ENCODE measurements around the gene USP34. TPM values are rescaled to one million over a fixed set of nuclear protein-coding genes. Genes with fewer than 3 reads are reported as not detected.

USP34 gene
- total RNA-seq, 1 experiment from 2014 or later: 34.4 TPM

- in situ Hi-C loops (cut with HindIII; ENCODE audit: low pct_unique_long_range_greater_than_20kb, low sequenced_read_pairs): no loop called here
- no peak for DNase-seq (ENCODE audit: low read depth)
These were observed 35.6 kb downstream of the USP34 start for GRCh38 chr2:61435291-61435690.

DNA sequence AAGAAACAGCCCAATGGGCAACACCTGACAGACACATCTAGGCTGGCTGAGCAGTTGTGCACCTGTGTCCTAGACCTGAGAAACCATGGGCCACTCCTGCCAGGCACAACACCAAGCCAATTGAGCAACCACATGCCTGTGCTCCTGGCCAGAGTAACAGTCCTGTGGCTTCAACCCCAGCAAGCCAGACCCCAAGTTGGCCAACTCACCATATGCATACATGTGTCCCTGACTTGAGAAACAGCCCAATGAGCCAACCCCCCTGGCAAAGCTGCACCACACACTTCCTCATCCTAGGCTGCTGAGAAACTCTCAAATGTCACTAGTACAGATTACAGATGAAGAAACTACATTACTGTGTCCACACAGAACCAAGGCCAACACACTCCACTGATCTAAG lies 36.6 kb downstream of the USP34 start:
- DNase-seq (ENCODE audit: low read depth): no peak
- in situ Hi-C loops (cut with HindIII; ENCODE audit: low pct_unique_long_range_greater_than_20kb, low sequenced_read_pairs): no loop called here

GRCh38 chr2:61433606-61434005 lies 37.3 kb downstream of the USP34 start:
- no peak for DNase-seq (ENCODE audit: low read depth)
- in situ Hi-C loops (cut with HindIII; ENCODE audit: low pct_unique_long_range_greater_than_20kb, low sequenced_read_pairs): no loop called here

DNA sequence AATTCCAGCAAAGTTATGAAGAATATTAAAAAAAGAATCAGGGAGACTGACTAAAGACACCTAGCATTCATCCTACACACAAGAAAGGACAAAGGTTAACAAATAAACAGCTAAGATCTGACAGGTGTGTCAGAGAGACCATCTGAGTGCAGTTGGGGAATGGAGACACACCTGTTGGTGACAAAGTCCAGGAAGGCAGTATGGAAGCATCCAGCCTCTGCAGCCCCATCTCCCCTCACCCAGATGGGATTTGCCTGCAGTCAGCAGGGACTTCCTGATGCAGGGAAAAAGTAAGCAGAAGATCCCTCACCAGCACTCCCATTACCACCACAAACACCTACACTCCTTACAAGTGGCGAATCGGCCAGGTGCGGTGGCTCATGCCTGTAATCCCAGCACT lies 37.9 kb downstream of the USP34 start:
- no peak for DNase-seq (ENCODE audit: low read depth)
- in situ Hi-C loops (cut with HindIII; ENCODE audit: low pct_unique_long_range_greater_than_20kb, low sequenced_read_pairs): no loop called here

DNA sequence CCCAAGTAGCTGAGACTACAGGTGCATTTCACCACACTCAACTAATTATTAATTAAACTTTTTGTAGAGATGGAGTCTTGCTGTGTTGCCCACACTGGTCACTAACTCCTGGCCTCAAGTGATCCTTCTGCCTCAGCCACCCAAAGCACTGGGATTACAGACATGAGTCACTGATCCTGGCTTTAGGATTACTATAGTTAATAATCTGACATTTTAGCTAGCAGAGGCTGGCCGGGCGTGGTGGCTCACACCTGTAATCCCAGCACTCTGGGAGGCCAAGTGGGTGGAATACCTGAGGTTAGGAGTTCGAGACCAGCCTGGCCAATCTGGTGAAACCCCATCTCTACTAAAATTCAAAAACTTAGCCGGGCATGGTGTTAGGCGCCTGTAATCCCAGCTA lies 39.5 kb downstream of the USP34 start:
- no peak for DNase-seq (ENCODE audit: low read depth)
- in situ Hi-C loops (cut with HindIII; ENCODE audit: low pct_unique_long_range_greater_than_20kb, low sequenced_read_pairs): no loop called here

- in situ Hi-C loops (cut with HindIII; ENCODE audit: low pct_unique_long_range_greater_than_20kb, low sequenced_read_pairs): no loop called here
- DNase-seq (ENCODE audit: low read depth): peak; percentile 33
These were observed 44.5 kb downstream of the USP34 start for GRCh38 chr2:61426267-61426897.

DNA sequence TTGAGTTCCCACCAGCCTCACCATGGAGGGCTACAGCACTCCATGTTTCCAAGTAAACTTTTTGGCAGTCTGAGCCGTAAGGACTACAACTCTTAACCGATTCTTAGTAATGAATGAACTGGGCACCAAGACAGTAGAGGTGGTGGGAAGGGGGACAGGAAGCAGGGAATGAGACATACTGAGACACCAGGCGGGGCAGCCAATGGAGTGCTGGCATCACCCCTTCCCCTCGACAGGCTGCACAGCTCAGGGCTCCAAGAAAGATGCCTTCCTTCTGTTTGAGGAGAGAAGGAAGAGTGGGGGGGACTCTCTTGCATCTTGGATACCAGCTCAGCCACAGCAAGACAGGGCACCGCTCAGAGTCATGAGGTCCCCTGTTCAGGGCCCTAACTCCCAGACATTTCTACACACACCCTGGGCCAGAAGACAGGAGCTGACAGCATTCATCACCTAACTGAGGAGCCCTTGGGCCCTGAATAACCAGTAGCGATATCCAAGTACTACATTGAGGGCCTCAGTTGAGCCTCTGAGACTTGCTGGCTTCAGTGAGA lies 45.2 kb downstream of the USP34 start:
- no peak for DNase-seq (ENCODE audit: low read depth)
- in situ Hi-C loops (cut with HindIII; ENCODE audit: low pct_unique_long_range_greater_than_20kb, low sequenced_read_pairs): no loop called here

GRCh38 chr2:61423714-61424113 lies 47.2 kb downstream of the USP34 start:
- in situ Hi-C loops (cut with HindIII; ENCODE audit: low pct_unique_long_range_greater_than_20kb, low sequenced_read_pairs): no loop called here
- no peak for DNase-seq (ENCODE audit: low read depth)

DNA sequence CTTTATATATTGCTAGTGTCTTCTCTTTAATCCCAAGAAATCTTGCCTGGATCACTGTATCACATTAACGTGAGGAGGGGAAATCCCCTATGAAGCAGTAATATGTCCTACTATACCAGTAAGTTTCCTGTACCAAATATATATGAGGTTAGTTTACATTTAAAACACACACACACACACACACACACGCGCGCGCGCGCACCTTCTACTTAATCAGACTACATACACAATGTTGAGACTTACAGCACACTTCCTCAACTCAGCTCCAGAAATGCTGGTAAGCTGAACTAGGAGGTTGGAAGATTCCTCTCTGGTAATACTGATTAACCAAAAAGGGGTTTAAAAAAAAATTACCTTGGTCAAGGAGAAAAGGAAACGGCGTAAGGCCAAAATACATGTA lies 49.3 kb downstream of the USP34 start:
- DNase-seq (ENCODE audit: low read depth): no peak
- in situ Hi-C loops (cut with HindIII; ENCODE audit: low pct_unique_long_range_greater_than_20kb, low sequenced_read_pairs): no loop called here

- no peak for DNase-seq (ENCODE audit: low read depth)
- in situ Hi-C loops (cut with HindIII; ENCODE audit: low pct_unique_long_range_greater_than_20kb, low sequenced_read_pairs): no loop called here
These were observed 49.8 kb downstream of the USP34 start for GRCh38 chr2:61420991-61421544.

GRCh38 chr2:61419570-61419969 lies 51.3 kb downstream of the USP34 start:
- in situ Hi-C loops (cut with HindIII; ENCODE audit: low pct_unique_long_range_greater_than_20kb, low sequenced_read_pairs): no loop called here
- no peak for DNase-seq (ENCODE audit: low read depth)

- no peak for DNase-seq (ENCODE audit: low read depth)
- in situ Hi-C loops (cut with HindIII; ENCODE audit: low pct_unique_long_range_greater_than_20kb, low sequenced_read_pairs): no loop called here
These were observed 51.8 kb downstream of the USP34 start for GRCh38 chr2:61419129-61419528.

DNA sequence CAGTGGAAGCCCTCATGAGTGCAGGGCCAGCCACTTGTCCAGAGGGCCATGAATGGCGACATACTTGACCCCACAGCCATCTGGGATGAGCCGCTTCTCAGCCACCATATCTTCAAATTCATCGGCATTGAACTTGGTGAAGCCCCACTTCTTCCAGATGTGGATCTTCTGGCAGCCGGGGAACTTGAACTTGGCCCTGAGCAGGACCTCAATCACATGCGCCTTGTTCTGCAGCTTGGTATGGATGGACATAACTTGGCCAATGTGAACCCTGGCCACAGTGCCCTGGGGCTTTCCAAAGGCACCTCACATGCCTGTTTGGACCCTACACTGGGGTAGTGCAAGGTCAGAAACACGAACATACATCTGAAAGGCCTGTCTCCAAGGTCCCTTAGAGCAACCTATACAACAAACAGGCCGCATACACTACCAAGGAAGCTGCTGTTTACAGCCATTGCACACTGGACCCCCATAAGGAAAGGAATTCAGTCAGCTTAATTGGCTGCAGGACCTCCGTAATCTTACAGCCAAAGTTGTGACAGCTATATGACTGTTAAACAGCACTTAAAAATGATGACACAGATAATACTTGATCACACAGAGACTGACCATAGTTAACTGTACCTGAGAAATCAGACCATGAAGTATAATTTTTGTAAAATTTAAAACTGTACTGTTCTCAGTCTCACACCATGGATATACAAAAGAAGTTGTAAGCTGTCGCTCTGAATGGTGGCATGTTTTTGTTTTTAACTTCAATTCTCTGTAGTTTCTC lies 53.8 kb downstream of the USP34 start:
- in situ Hi-C loops (cut with HindIII; ENCODE audit: low pct_unique_long_range_greater_than_20kb, low sequenced_read_pairs): no loop called here

DNA sequence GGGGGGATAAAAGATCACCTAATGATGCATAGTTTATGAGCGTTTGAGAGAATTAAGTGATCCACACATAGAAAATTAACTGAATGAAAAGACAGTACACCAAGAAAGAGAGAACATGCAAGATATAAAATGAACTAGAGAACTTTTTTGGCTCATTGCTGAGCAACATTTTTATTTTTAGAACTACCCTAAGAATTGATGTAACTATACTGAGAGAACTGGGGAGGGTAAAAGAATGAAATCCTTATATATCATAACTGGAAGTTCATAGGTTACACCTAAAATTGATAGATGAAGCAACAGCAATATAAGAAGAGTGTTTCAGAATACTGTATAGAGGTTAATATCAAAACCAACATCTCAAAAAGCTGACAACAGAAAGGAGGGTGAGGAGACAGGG lies 55.6 kb downstream of the USP34 start:
- in situ Hi-C loops (cut with HindIII; ENCODE audit: low pct_unique_long_range_greater_than_20kb, low sequenced_read_pairs): no loop called here
- DNase-seq (ENCODE audit: low read depth): no peak

More for the DNA sequence above, 53.8 kb downstream of the USP34 start:
- DNase-seq (ENCODE audit: low read depth): no peak

DNA sequence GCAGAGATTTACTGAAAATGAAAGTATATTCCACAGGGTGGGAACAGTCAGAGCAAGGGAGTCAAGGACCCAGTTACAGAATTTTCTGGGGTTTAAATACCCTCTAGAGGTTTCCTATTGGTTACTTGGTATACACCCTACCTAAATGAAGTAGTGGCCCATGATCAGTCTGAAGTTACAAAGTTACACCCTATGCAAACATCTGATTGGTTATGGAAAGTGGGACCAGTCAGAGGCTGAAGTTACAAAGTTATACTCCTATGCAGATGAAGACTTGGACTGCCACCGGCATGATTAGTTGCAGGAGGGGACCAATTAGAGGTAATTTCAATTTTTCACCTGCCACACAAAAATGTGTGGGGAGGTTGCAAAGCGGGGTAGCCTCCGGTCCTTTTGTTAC lies 56.2 kb downstream of the USP34 start:
- no peak for DNase-seq (ENCODE audit: low read depth)
- in situ Hi-C loops (cut with HindIII; ENCODE audit: low pct_unique_long_range_greater_than_20kb, low sequenced_read_pairs): no loop called here

DNA sequence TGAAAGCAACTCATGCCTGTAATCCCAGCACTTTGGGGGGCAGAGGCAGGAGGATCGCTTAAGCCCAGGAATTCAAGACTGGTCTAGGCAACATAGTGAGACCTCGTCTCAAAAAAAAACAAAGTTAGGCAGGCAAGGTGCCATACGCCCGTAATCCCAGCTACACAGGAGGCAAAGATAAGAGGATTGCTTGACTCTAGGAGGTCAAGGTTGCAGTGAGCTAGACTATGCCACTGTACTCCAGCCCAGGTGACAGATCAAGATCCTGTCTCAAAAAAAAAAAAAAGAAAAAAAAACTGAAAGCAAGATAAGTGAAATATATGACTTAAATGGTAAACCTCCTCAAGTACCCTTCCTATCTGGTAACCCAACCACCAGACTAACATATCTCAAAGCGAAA lies 59.8 kb downstream of the USP34 start:
- DNase-seq (ENCODE audit: low read depth): no peak
- in situ Hi-C loops (cut with HindIII; ENCODE audit: low pct_unique_long_range_greater_than_20kb, low sequenced_read_pairs): no loop called here

DNA sequence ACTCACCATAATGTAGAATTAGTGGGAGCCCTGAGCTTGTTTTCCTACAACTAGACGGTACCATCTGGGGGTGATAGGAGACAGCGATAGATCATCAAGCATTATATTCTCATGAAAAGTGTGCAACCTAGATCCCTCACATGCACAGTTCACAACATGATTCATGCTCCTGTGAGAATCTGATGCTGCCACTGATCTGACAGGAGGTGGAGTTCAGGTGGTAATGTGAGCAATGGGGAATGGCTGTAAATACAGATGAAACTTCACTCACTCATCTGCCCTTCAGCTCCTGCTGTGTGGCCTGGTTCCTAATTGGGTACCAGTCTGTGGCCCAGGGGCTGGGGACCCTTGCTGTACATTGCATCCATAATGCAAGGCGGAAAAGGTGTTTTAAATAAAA lies 60.7 kb downstream of the USP34 start:
- no peak for DNase-seq (ENCODE audit: low read depth)
- in situ Hi-C loops (cut with HindIII; ENCODE audit: low pct_unique_long_range_greater_than_20kb, low sequenced_read_pairs): no loop called here

DNA sequence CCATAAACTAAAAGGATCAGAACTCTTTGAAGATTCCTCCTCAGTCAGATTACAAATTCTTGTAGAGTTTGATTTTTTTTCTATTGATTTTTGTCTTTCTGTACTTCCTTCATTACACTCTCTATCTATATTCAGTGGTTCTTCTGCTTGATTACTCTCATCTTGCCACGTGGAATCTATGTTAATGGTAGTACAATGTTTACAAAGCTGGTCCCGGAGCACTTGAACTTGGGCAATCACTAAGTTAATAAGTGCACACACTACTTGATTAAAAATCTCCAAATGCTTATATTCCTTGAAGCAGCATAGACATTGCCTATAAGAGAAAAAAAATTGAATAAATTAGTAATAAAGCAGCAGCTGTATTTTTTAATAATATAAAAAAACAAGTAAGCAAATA lies 65.1 kb downstream of the USP34 start:
- in situ Hi-C loops (cut with HindIII; ENCODE audit: low pct_unique_long_range_greater_than_20kb, low sequenced_read_pairs): no loop called here
- no peak for DNase-seq (ENCODE audit: low read depth)

DNA sequence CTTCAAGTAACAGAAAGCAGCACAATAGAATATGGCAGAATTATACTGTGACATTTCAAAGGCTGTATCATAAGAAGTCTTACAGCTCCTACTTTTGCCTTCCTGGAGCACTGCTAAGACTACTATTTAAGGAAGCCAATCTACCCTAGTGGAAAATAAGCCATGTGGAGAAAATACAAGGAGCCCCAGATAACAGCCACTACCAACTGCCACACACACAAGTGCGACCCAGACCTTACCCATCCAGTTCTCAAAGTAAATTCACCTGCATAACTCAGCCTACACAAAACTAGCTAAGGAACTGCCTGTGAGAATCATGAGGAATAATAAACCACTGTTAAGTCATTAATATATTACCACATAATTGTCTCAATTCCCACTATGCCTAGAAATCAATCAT lies 66.4 kb downstream of the USP34 start:
- in situ Hi-C loops (cut with HindIII; ENCODE audit: low pct_unique_long_range_greater_than_20kb, low sequenced_read_pairs): no loop called here
- no peak for DNase-seq (ENCODE audit: low read depth)

Data from Caki2 (cell line).